ENCODE measurements around the gene TAF6. TPM values are rescaled to one million over a fixed set of nuclear protein-coding genes. Genes with fewer than 3 reads are reported as not detected.
A peak's percentile ranks its signal among the peaks of the same experiment; 100 is the strongest.

The TAF6 gene
- total and polyA plus RNA-seq, 9 of the 15 experiments (the other 6 are each of a cell fraction or from before 2014, with no cell fraction given): 0.78 to 78.7 (median 21.3) TPM

- TF ChIP-seq ZFPM2 (CRISPR knock-in tag; IDR thresholded peaks at IDR 0.05): no peak
- TF ChIP-seq KAT8 (IDR thresholded peaks at IDR 0.05; ENCODE audit: low read depth): no peak
- TF ChIP-seq CC2D1A (IDR thresholded peaks at IDR 0.05): peak; percentile 83
- TF ChIP-seq ZNF76 (CRISPR knock-in tag; IDR thresholded peaks at IDR 0.05; ENCODE audit: borderline replicate concordance): no peak
- peak; percentile 18; the same call in 1 of the 2 replicates for TF ChIP-seq CHD2 (IDR thresholded peaks at IDR 0.05; ENCODE audit: low read depth, low read length)
- TF ChIP-seq NEUROD1 (IDR thresholded peaks at IDR 0.05; ENCODE audit: borderline replicate concordance, low read depth, low read length, partially characterized antibody): peak; percentile 52
- peak; percentile 42 for TF ChIP-seq ARHGAP35 (IDR thresholded peaks at IDR 0.05; ENCODE audit: partially characterized antibody)
- TF ChIP-seq ZNF318 (IDR thresholded peaks at IDR 0.05; ENCODE audit: borderline replicate concordance in 1 of 2, low read depth in 1 of 2): peak in 1 of 2 experiments; percentile 52; a peak in 1 of 4 replicates
- peak; percentile 86 for TF ChIP-seq CHD4 (IDR thresholded peaks at IDR 0.05; ENCODE audit: insufficient read depth, insufficient replicate concordance, low read depth, low read length, poor library complexity, severe bottlenecking)
- TF ChIP-seq AFF1 (IDR thresholded peaks at IDR 0.05; ENCODE audit: low read depth in 1 of 2, partially characterized antibody in 2 of 2): peak; percentile 66 to 94
- peak; percentile 99 for TF ChIP-seq NBN (IDR thresholded peaks at IDR 0.05; ENCODE audit: low read depth)
- 0 out of 2 replicates have a peak, but pooled peaks have one; percentile 74 for TF ChIP-seq ZHX1 (conservative IDR thresholded peaks at IDR 0.05; ENCODE audit: low read length)
- TF ChIP-seq ELF1 (tag; IDR thresholded peaks at IDR 0.05): peak; percentile 50; the same call in 1 of the 2 replicates
Measured at GRCh38 chr7:100167912-100168323, 48.8 kb upstream of the TAF6 start (continued).

All from K562 (cell line).